Neural cell (in vitro differentiated cells): ENCODE measurements around the gene NEURL2.

Experiments used
- CTCF ChIP-seq: fragments of 450-650 bp; IDR thresholded peaks from 2 replicates; pipeline ENCODE4 v1.5.1; 2014; ENCODE audit warnings: antibody characterized with exemption, mild to moderate bottlenecking, moderate library complexity; ENCODE audit not compliant: poor library complexity, severe bottlenecking
- EP300 ChIP-seq: fragments of 450-650 bp; conservative IDR thresholded peaks from 2 replicates; pipeline ENCODE4 v1.6.1; 2014; ENCODE audit warnings: antibody characterized with exemption, mild to moderate bottlenecking, moderate library complexity; ENCODE audit not compliant: poor library complexity, severe bottlenecking
- REST ChIP-seq: IDR thresholded peaks from 2 replicates; pipeline ENCODE4 v1.6.1; 2012; ENCODE audit warnings: borderline replicate concordance

- TF ChIP-seq CTCF (no peak), EP300 (no peak), REST (no peak)
Observed at GRCh38 chr20:45921337-45922189, 30.6 kb upstream of the NEURL2 start.
